AG09309 (cell line): ENCODE measurements around the gene TNFRSF6B.

Experiments
- DNase-seq: peaks from one replicate; pipeline ENCODE4 v3.0.0-alpha.2; 2010; ENCODE audit warnings: low read depth
- H3K4me3 ChIP-seq: 2 replicates; pipeline ENCODE4 v1.5.1; 2011; ENCODE audit warnings: mild to moderate bottlenecking, low read depth, low read length, moderate library complexity; ENCODE audit not compliant: control insufficient read depth
- TF ChIP-seq, protein P1 (sequence below): IDR thresholded peaks from 2 replicates; pipeline ENCODE4 v1.5.1; 2011; ENCODE audit warnings: mild to moderate bottlenecking, low read depth, low read length, inconsistent platforms; ENCODE audit not compliant: insufficient read depth, control insufficient read depth; ENCODE audit errors: missing control alignments

Gene TNFRSF6B

DNA sequence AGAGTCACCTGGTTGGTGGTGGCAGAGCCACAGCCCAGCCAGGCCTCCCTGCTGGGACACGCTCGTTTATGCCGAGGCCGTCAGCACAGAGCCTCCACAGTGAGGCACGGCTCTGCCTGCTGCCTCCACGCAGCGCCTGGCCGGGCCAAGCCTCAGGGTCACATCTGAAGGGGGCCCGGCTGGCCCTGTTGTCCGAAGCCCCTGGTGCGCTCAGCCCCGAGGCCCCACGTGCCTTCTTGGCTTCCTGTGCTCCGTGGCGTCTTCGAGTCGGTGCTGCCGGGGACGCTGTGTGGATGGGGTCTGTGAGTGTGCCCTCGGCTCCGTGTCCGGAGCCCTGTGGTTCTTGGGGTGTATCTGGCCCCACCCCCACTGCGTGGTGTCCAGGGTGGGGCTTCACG, 10.4 kb upstream of the TNFRSF6B start:
- no peak overlapping the region for H3K4me3 ChIP-seq
- DNase-seq, result no peak
- TF ChIP-seq, protein P1, sequence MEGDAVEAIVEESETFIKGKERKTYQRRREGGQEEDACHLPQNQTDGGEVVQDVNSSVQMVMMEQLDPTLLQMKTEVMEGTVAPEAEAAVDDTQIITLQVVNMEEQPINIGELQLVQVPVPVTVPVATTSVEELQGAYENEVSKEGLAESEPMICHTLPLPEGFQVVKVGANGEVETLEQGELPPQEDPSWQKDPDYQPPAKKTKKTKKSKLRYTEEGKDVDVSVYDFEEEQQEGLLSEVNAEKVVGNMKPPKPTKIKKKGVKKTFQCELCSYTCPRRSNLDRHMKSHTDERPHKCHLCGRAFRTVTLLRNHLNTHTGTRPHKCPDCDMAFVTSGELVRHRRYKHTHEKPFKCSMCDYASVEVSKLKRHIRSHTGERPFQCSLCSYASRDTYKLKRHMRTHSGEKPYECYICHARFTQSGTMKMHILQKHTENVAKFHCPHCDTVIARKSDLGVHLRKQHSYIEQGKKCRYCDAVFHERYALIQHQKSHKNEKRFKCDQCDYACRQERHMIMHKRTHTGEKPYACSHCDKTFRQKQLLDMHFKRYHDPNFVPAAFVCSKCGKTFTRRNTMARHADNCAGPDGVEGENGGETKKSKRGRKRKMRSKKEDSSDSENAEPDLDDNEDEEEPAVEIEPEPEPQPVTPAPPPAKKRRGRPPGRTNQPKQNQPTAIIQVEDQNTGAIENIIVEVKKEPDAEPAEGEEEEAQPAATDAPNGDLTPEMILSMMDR, result no peak

DNA sequence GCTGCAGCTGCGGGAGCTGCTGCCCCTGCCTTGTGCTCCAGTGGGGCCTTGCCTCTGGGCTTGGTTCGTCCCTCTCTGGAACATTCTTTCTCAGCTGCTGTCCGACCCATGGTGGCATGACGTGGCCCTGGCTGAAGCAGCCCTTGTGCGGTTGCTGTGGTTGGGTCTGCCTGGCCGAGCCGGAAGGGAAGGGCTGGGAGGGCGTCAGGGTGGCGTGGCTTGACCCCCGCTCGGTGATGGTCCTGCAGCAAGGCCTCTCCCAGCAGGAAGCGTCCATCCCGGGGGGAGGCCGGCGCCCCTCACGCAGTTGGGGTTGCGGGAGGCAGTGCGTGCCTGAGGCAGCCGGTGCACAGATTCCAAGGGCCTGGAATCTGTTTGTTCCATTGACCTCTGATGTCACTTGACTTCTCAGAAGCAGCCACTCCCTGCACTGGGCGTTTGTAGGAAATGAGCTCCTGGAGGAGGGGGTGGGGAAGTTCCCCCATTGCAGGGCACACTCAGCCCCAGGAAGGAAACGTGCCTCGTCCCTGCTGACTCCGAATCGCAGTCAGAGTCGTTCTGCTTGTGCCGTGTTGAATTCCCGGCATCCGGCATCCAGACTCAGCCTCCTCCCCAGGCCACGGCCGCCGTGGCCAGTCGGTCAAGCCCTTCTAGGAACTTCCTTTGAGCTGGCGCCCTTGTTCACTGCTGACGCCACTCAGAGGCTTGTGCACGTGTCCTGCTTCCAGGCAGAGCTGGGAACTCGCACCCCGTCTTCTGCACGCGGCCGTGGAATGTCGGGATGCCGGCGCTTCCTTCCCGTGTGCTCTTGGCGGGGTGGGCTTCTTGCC, 9.7 kb upstream of the TNFRSF6B start:
- no peak overlapping the region for H3K4me3 ChIP-seq
- peak; percentile 66 for DNase-seq
- TF ChIP-seq, protein P1, result no peak

DNA sequence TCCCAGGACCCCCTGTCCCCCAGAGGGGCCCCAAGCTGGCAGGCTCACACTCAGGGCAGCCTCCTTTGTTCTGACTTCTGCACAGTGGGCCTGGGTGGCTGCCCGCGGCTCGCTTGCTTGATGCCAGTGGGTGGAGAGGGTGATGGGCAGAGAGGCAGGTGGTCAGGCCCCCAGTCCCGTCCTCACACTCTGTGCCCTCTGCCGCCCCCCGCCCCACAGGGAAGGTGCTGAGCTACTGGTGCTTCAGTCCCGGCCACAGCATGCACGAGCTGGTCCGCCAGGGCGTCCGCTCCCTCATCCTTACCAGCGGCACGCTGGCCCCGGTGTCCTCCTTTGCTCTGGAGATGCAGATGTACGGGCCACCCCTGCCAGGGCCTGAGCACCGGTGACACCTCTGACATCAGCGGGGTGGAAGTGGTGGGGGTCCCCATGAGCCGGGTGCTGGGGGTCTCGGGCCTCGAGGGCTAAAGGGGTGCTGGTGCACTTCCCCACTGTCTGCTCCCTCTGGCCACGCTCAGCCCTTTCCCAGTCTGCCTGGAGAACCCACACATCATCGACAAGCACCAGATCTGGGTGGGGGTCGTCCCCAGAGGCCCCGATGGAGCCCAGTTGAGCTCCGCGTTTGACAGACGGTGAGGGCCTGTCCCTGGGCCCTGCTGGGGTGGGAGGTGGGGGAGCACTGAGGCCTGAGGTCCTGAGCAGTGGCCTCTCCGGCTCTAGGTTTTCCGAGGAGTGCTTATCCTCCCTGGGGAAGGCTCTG, 8.9 kb upstream of the TNFRSF6B start:
- no peak overlapping the region for H3K4me3 ChIP-seq
- TF ChIP-seq, protein P1, result no peak
- no peak for DNase-seq

DNA sequence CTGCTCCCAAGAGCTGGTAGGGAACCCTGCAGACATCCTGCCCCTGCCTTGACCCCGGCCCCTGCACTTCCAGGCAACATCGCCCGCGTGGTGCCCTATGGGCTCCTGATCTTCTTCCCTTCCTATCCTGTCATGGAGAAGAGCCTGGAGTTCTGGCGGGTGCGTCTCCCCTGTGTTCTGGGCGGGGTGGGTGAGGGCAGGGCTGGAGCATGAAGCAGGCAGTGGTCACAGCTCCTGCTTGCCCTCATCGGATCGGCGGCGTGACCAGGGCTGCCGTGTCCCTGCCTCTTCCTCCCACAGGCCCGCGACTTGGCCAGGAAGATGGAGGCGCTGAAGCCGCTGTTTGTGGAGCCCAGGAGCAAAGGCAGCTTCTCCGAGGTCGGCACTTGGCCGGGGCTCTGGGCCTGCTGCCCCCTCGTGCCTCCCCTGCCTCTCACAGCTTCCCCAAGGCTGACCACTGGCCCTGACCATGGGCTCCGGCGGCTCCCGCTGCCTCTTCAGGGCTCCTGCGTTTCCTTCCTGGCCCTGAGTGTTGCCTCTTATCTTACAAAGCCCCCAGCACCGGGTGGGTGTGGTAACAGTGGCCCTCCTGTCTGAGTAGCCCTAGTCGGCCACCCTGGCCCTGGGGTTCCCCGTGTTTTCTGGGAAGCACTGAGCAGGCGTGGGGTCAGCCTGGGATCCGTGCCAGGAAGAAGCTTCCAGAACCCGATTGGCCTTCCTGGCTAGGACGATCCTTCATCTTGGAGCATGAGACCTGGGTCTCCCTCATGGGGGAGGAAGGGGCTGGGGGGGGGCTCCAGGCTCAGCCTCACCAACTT, 8.0 kb upstream of the TNFRSF6B start:
- no peak for DNase-seq
- no peak overlapping the region for H3K4me3 ChIP-seq
- TF ChIP-seq, protein P1, result no peak

DNA sequence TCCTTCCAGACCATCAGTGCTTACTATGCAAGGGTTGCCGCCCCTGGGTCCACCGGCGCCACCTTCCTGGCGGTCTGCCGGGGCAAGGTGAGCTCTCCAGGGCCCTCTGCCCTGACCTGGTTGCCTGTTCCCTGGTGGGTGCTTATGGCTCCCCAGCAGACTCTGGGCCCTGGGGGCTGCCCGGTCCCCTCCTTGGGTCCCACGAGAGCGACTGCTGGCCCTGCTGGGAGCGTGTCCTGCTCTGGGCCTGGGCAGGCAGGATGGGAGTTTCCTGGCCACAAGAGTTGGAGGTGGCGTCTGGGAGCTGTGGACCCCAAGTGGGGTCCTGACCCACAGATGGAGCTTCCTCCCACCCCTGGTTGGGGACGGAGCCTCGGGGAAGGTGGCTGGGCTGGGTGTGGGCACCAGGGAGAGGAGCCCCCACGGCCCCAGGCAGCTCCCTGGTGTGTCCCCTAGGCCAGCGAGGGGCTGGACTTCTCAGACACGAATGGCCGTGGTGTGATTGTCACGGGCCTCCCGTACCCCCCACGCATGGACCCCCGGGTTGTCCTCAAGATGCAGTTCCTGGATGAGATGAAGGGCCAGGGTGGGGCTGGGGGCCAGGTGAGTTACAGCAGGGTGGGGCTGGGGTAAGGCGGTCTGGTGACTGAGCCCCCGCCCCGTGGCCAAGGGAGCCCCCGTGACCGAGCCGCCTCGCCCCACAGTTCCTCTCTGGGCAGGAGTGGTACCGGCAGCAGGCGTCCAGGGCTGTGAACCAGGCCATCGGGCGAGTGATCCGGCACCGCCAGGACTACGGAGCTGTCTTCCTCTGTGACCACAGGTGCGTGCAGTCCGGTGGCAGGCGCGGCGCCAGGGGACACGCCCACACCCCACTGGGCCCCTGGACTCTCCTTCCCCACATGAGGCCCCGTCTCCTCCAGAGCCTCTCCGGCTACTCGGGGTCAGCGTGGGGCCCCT, 7.1 kb upstream of the TNFRSF6B start:
- TF ChIP-seq, protein P1, result no peak
- DNase-seq, result no peak
- no peak overlapping the region for H3K4me3 ChIP-seq
